ENCODE results near the gene TAF10. TPM values are rescaled to one million over a fixed set of nuclear protein-coding genes. Genes with fewer than 3 reads are reported as not detected.

Gene TAF10
- total RNA-seq, 4 donors from 2014 or later = 38.2 to 55.6 (median 40.3) TPM

GRCh38 chr11:6604081-6604626, 7.9 kb downstream of the TAF10 start:
- TF ChIP-seq CTCF (IDR thresholded peaks at IDR 0.05; ENCODE audit: low read depth) = no peak

- TF ChIP-seq CTCF (IDR thresholded peaks at IDR 0.05; ENCODE audit: low read depth) = no peak
These were observed 8.5 kb downstream of the TAF10 start, which contains the start of the genes ILK and RRP8 for GRCh38 chr11:6603287-6604080. ILK (plus strand) TSS chr11:6603774; CDS start chr11:6604272, 498 bp downstream. RRP8 (minus strand) TSS chr11:6603616; CDS start chr11:6603502, 114 bp downstream.

- no peak for TF ChIP-seq CTCF (IDR thresholded peaks at IDR 0.05; ENCODE audit: low read depth)
These were observed 9.7 kb downstream of the TAF10 start for GRCh38 chr11:6602096-6602940.

GRCh38 chr11:6601041-6601461, 11.0 kb downstream of the TAF10 start:
- TF ChIP-seq CTCF (IDR thresholded peaks at IDR 0.05; ENCODE audit: low read depth) = no peak

- no peak for TF ChIP-seq CTCF (IDR thresholded peaks at IDR 0.05; ENCODE audit: low read depth)
These were observed 12.1 kb downstream of the TAF10 start for GRCh38 chr11:6599881-6600390.

GRCh38 chr11:6599449-6599848, 12.6 kb downstream of the TAF10 start:
- TF ChIP-seq CTCF (IDR thresholded peaks at IDR 0.05; ENCODE audit: low read depth) = no peak

Data from subcutaneous adipose tissue (tissue), 4 donors.